Stomach (tissue), 9 donors: ENCODE results near the gene NFIX. TPM values are rescaled to one million over a fixed set of nuclear protein-coding genes. Genes with fewer than 3 reads are reported as not detected.

Experiments used
- DNase-seq, 2 donors: peaks; one replicate each; pipeline versions ENCODE4 v3.0.0 to v3.0.0-alpha.2; 2013 to 2019
- H3K27ac ChIP-seq, 5 donors: fragments of 200-600 bp in 4 of 5; sonication (generic) in 4 of 5; one replicate each; pipeline ENCODE4 v1.5.1; 2013 to 2019; ENCODE audit warnings: mild to moderate bottlenecking in 1 of 5, moderate library complexity in 1 of 5
- H3K27me3 ChIP-seq, 3 donors: fragments of 200-600 bp; sonication (generic); one replicate each; pipeline ENCODE4 v1.5.1; 2017 to 2019; ENCODE audit warnings: mixed run types in 1 of 3
- H3K36me3 ChIP-seq, 4 donors: fragments of 200-600 bp; sonication (generic); 1 replicate in 3 of 4; 2 replicates in 1 of 4; pipeline ENCODE4 v1.5.1; 2016 to 2019
- H3K4me1 ChIP-seq, 4 donors: fragments of 200-600 bp; sonication (generic); one replicate each; pipeline ENCODE4 v1.5.1; 2016 to 2019
- H3K4me3 ChIP-seq, 4 donors: fragments of 200-600 bp; sonication (generic) in 3 of 4; one replicate each; pipeline ENCODE4 v1.5.1; 2016 to 2019; ENCODE audit warnings: mild to moderate bottlenecking in 1 of 4
- H3K9me3 ChIP-seq, 4 donors: fragments of 200-600 bp; sonication (generic); one replicate each; pipeline ENCODE4 v1.5.1; 2016 to 2019
- EP300 ChIP-seq: sonication (generic); formaldehyde crosslinking; IDR thresholded peaks from one replicate; pipeline ENCODE4 v1.6.1; 2017; ENCODE audit warnings: antibody characterized with exemption
- POLR2A ChIP-seq, 4 donors: fragments of 450-650 bp; IDR thresholded peaks; one replicate each; pipeline ENCODE4 v1.6.1; 2016; ENCODE audit warnings: antibody characterized with exemption in 4 of 4, control low read depth in 2 of 4, mild to moderate bottlenecking in 1 of 4, moderate library complexity in 1 of 4
- POLR2AphosphoS5 ChIP-seq, 3 donors: sonication (generic); formaldehyde crosslinking; IDR thresholded peaks; one replicate each; pipeline ENCODE4 v1.6.1; 2016; ENCODE audit warnings: antibody characterized with exemption in 3 of 3
- WGBS, 5 donors: extraction: QIAGEN DNeasy Blood & Tissue Kit in 3 of 5; methylation state at CpG; one replicate each; pipeline versions ENCODE4 v1.1.5 to v1.1.7; 2013 to 2018; 5-methylcytosine and 5-hydroxymethylcytosine counted together
- intact Hi-C: fragments of 100-400 bp; cut with DNase I; formaldehyde crosslinking; loops from one replicate; pipeline ENCODE4 v1.15.1; 2023; ENCODE audit warnings: low total_unique reads
- polyA plus RNA-seq, 3 donors: library from polyadenylated mRNA; stranded (reverse); fragments of 200-250 nt; gene quantifications; one replicate each; pipeline ENCODE4 v1.2.3, GENCODE V29; 2013
- total RNA-seq, 5 donors: library from RNA; depleted of rRNA; stranded (reverse); fragments of >200 nt; gene quantifications; one replicate each; pipeline versions ENCODE4 v1.1.0 to v1.2.3, GENCODE V29; 2014 to 2016
- TF ChIP-seq, protein P1 (sequence below), 7 experiments: fragments of 450-650 bp in 4 of 7; fragments of 200-600 bp in 3 of 7; sonication (generic) in 3 of 7; IDR thresholded peaks; one replicate each; pipeline ENCODE4 v1.5.1; 2016 to 2019; ENCODE audit warnings: antibody characterized with exemption in 7 of 7, control low read depth in 2 of 7, mild to moderate bottlenecking in 1 of 7
- donor health status: healthy with polysubstance abuse.
- donor health status: Bipolar disorder and iron deficiency.
- donor health status: healthy.

NFIX gene
- total and polyA plus RNA-seq, 8 donors = 11.5 to 183 (median 37.6) TPM

- peak overlapping the region in 4 of 5 donors; percentile 36 to 88 (median 65) for H3K27ac ChIP-seq
- peaks cover 86 to 100% (median 95%) of the 10 kb centered on the region in 4 donors for H3K4me1 ChIP-seq
- intact Hi-C loops = loop anchor here (5.0 kb wide), 1 partner anchor 37 kb away; the partner anchor contains the start of gene NFIX
- no peak overlapping the region for H3K4me3 ChIP-seq
- no peak for TF ChIP-seq POLR2A (IDR thresholded peaks at IDR 0.05)
- TF ChIP-seq EP300 = no peak
- TF ChIP-seq, protein P1, sequence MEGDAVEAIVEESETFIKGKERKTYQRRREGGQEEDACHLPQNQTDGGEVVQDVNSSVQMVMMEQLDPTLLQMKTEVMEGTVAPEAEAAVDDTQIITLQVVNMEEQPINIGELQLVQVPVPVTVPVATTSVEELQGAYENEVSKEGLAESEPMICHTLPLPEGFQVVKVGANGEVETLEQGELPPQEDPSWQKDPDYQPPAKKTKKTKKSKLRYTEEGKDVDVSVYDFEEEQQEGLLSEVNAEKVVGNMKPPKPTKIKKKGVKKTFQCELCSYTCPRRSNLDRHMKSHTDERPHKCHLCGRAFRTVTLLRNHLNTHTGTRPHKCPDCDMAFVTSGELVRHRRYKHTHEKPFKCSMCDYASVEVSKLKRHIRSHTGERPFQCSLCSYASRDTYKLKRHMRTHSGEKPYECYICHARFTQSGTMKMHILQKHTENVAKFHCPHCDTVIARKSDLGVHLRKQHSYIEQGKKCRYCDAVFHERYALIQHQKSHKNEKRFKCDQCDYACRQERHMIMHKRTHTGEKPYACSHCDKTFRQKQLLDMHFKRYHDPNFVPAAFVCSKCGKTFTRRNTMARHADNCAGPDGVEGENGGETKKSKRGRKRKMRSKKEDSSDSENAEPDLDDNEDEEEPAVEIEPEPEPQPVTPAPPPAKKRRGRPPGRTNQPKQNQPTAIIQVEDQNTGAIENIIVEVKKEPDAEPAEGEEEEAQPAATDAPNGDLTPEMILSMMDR (IDR thresholded peaks at IDR 0.05) = no peak
- TF ChIP-seq POLR2AphosphoS5 (IDR thresholded peaks at IDR 0.05) = no peak
- no peaks in the 10 kb centered on the region for H3K36me3 ChIP-seq
- H3K9me3 ChIP-seq = no peaks in the 10 kb centered on the region
- DNase-seq = no peak
- H3K27me3 ChIP-seq = no peaks in the 10 kb centered on the region
- 59 to 64% (median 63%) methylated on average over 8 of the region's 8 CpGs for WGBS, 5 donors
Measured at GRCh38 chr19:13034636-13035035, 39.4 kb downstream of the NFIX start.

- DNase-seq = no peak
- Histone ChIP-seq H3K36me3 (no peaks in the 10 kb centered on the region), H3K9me3 (no peaks in the 10 kb centered on the region), H3K27ac (peak overlapping the region in 4 of 5 donors; percentile 48 to 88 (median 76)), H3K4me1 (peaks cover 85 to 100% (median 96%) of the 10 kb centered on the region in 4 donors), H3K27me3 (no peaks in the 10 kb centered on the region), H3K4me3 (no peak overlapping the region)
- TF ChIP-seq POLR2AphosphoS5 (IDR thresholded peaks at IDR 0.05) = no peak
- no peak for TF ChIP-seq EP300
- no peak for TF ChIP-seq POLR2A (IDR thresholded peaks at IDR 0.05)
- 66 to 76% (median 71%) methylated on average over 9 to 13 of the region's 13 CpGs for WGBS, 5 donors
- intact Hi-C loops = no loop called here
Measured at GRCh38 chr19:13035820-13036365, 40.6 kb downstream of the NFIX start.

DNA sequence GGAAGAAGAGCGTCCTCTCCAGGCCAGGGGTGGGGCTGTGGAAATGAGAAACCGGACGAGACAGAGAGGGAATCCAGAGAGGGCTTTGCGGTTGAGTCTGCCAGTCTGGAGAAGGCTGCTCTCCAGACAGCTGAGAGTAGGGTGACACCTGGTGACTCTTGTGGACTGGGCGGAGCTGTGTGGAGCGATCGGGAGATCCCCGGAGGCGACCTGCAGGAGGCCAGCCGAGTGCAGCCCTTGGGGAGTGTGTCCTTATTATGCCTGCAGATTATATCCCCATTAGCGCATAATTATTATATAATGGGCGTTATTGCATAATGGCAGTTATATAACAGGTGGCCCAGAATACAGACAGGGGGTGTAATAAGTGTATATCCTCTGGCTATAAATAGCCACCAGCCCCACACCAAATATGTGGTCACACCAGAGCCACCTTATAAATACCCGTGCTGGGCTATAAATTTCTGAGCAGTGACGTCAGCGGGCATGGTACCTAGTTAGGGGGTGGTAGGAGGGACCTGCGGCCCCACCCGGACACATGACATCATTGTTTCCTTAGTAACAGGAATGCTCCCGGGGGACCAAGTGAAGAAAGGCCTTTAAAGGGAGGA, 41.2 kb downstream of the NFIX start:
- no peak overlapping the region for H3K4me3 ChIP-seq
- H3K4me1 ChIP-seq = peaks cover 81 to 100% (median 93%) of the 10 kb centered on the region in 4 donors
- intact Hi-C loops = no loop called here
- WGBS, 5 donors = 28 to 44% (median 42%) methylated on average over 18 of the region's 18 CpGs
- H3K27ac ChIP-seq = peak overlapping the region in 4 of 5 donors; percentile 48 to 88 (median 76)
- H3K36me3 ChIP-seq = no peaks in the 10 kb centered on the region
- no peaks in the 10 kb centered on the region for H3K9me3 ChIP-seq
- peak; percentile 66 to 71 for DNase-seq
- no peaks in the 10 kb centered on the region for H3K27me3 ChIP-seq
- TF ChIP-seq POLR2AphosphoS5 (IDR thresholded peaks at IDR 0.05) = peak in 1 of 3 donors; percentile 27
- TF ChIP-seq, protein P1 (IDR thresholded peaks at IDR 0.05) = peak in 2 of 7 experiments; percentile 16 to 37
- TF ChIP-seq POLR2A (IDR thresholded peaks at IDR 0.05) = no peak

DNA sequence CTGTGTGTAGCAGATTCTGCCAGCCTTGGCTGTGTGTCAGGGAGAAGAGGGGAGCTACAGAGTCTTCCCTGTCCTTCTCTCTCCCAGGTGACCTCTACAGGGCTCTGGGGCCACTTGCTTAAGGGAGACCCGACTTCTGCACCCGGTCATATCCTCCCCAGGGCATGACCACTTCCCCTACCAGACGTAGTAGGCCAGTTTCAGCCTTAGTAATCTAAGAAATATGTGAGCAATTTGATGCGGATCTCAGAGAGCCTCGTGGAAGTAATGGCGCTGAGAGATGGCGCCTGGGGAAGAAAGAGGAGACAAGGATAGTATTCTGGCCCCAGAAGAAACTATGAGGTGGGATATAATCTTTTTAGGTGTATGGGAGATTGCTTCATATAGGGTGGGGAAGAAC, 41.9 kb downstream of the NFIX start:
- Histone ChIP-seq H3K36me3 (no peaks in the 10 kb centered on the region), H3K9me3 (no peaks in the 10 kb centered on the region), H3K4me1 (peaks cover 75 to 100% (median 89%) of the 10 kb centered on the region in 4 donors), H3K27ac (peak overlapping the region in 4 of 5 donors; percentile 48 to 88 (median 76)), H3K4me3 (no peak overlapping the region), H3K27me3 (no peaks in the 10 kb centered on the region)
- intact Hi-C loops = no loop called here
- DNase-seq = peak in 1 of 2 donors; percentile 52
- WGBS, 5 donors = 38 to 55% (median 42%) methylated on average over 7 of the region's 7 CpGs
- TF ChIP-seq POLR2AphosphoS5 (IDR thresholded peaks at IDR 0.05) = peak in 2 of 3 donors; percentile 4 to 23
- no peak for TF ChIP-seq EP300

- DNase-seq = peak in 1 of 2 donors; percentile 63
- no peaks in the 10 kb centered on the region for H3K9me3 ChIP-seq
- no peak overlapping the region for H3K4me3 ChIP-seq
- intact Hi-C loops = no loop called here
- 68 to 86% (median 76%) methylated on average over 7 of the region's 7 CpGs for WGBS, 5 donors
- no peaks in the 10 kb centered on the region for H3K36me3 ChIP-seq
- H3K4me1 ChIP-seq = peaks cover 70 to 100% (median 86%) of the 10 kb centered on the region in 4 donors
- peak overlapping the region in 4 of 5 donors; percentile 40 to 88 (median 76) for H3K27ac ChIP-seq
- TF ChIP-seq POLR2A (IDR thresholded peaks at IDR 0.05) (no peak), EP300 (no peak), POLR2AphosphoS5 (IDR thresholded peaks at IDR 0.05) (no peak)
- TF ChIP-seq, protein P1 (IDR thresholded peaks at IDR 0.05) = no peak
- no peaks in the 10 kb centered on the region for H3K27me3 ChIP-seq
Measured at GRCh38 chr19:13037731-13038130, 42.5 kb downstream of the NFIX start.
